ENCODE results near the gene SGK2.

DNA sequence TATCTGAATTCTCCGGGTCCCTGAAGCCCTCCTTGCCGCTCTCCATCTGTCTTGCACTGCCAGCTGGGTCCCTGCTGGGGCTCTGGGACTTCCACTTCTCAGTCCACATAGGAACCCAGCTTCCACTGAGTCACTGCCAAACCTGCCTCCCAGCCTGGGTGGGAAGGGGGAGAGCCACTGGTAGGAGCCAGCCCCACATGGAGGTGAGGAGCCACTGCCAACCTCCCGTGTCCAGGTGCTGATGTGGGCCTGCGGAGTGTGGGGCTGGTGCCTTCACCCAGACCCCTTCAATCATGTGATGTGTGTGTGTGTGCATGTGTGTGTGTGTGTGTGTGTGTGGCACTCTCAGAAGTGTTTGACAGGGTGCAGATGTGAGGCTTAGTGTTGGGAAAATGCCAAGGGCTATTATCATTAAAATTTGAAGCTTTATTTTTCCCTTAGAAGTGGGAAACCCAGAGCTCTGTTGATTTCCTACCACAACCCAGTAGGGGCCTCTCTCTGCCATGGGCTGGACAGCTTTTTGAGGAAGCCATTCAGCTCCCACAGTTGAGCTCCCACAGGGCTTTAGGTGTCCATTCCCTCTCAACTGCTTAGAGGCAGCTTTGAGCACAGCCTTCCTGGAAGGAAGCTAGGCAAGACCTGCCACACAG lies 9.3 kb upstream of the SGK2 start:
- TF ChIP-seq POLR2A (IDR thresholded peaks at IDR 0.05; ENCODE audit: low read depth, low read length) = no peak
- TF ChIP-seq POLR2AphosphoS5 (IDR thresholded peaks at IDR 0.05; ENCODE audit: low read depth, low read length) = no peak
- TF ChIP-seq TAF1 (IDR thresholded peaks at IDR 0.05; ENCODE audit: borderline replicate concordance, low read depth, low read length) = no peak
